Hypothalamus (tissue), 51 donors: ENCODE data around the gene PDE11A.
A peak's percentile ranks its signal among the peaks of the same experiment; 100 is the strongest.
"Not testable (repeated sequence)": the region's sequence is repeated elsewhere in the genome, so short reads cannot be mapped to it uniquely, and the experiment has no call there.

ENCODE experiments used
- DNase-seq, 51 donors: peaks; one replicate each; lab custom pipeline; 2025; lab: John Stamatoyannopoulos, UW

Gene PDE11A

GRCh38 chr2:178012639-178013038 is 59.9 kb downstream of the PDE11A start:
- DNase-seq = no peak

- DNase-seq = no peak
Observed at GRCh38 chr2:178009813-178010212, 62.8 kb downstream of the PDE11A start.

GRCh38 chr2:178008636-178009289 is 63.8 kb downstream of the PDE11A start:
- peak in 22 of 51 donors; percentile 0 to 19 (median 4) for DNase-seq

- DNase-seq = no peak
Observed at GRCh38 chr2:178006710-178007109, 65.9 kb downstream of the PDE11A start.

- no peak for DNase-seq
Observed at GRCh38 chr2:178005756-178006155, 66.8 kb downstream of the PDE11A start.

GRCh38 chr2:178002038-178002437 is 70.5 kb downstream of the PDE11A start:
- no peak for DNase-seq

- DNase-seq = no peak
Observed at GRCh38 chr2:177998996-177999395, 73.6 kb downstream of the PDE11A start.

- no peak for DNase-seq
Observed at GRCh38 chr2:177998006-177998405, 74.6 kb downstream of the PDE11A start.

- no peak for DNase-seq
Observed at GRCh38 chr2:177992992-177993391, 79.6 kb downstream of the PDE11A start.

- no peak for DNase-seq
Observed at GRCh38 chr2:177989029-177989885, 83.3 kb downstream of the PDE11A start.

- no peak for DNase-seq
Observed at GRCh38 chr2:177984749-177985148, 87.8 kb downstream of the PDE11A start.

- peak in 5 of 51 donors; percentile 0 to 2 (median 0) for DNase-seq
Observed at GRCh38 chr2:177983183-177983788, 89.3 kb downstream of the PDE11A start.

- DNase-seq = no peak
Observed at GRCh38 chr2:177972782-177973181, 99.8 kb downstream of the PDE11A start.

- no peak for DNase-seq
Observed at GRCh38 chr2:177972123-177972522, 100.5 kb downstream of the PDE11A start.

- no peak for DNase-seq
Observed at GRCh38 chr2:177970670-177971454, 101.7 kb downstream of the PDE11A start.

GRCh38 chr2:177964892-177965291 is 107.7 kb downstream of the PDE11A start:
- DNase-seq = no peak

- DNase-seq = no peak
Observed at GRCh38 chr2:177952151-177952550, 120.4 kb downstream of the PDE11A start.

GRCh38 chr2:177947598-177947997 is 125.0 kb downstream of the PDE11A start:
- DNase-seq = not testable (repeated sequence)

- DNase-seq = not testable (repeated sequence)
Observed at GRCh38 chr2:177944530-177944929, 128.0 kb downstream of the PDE11A start.

- no peak for DNase-seq
Observed at GRCh38 chr2:177942731-177943130, 129.8 kb downstream of the PDE11A start.

GRCh38 chr2:177939211-177939610 is 133.4 kb downstream of the PDE11A start:
- no peak for DNase-seq
